HFF-Myc (cell line): ENCODE data around the gene IMPACT.

ENCODE experiments used
- DNase-seq: peaks from one replicate; pipeline ENCODE4 v3.0.0-alpha.2; 2011; ENCODE audit warnings: low read depth; ENCODE audit errors: extremely low read depth
- H3K4me3 ChIP-seq: replicated peaks from 2 replicates; pipeline ENCODE4 v1.5.1; 2011; ENCODE audit warnings: low read depth, mild to moderate bottlenecking, control low read depth, low read length
- CTCF ChIP-seq: IDR thresholded peaks from 2 replicates; pipeline ENCODE4 v1.5.1; 2012; ENCODE audit warnings: mild to moderate bottlenecking, low read depth, low read length, control low read depth; ENCODE audit errors: missing control alignments

Gene IMPACT

DNA sequence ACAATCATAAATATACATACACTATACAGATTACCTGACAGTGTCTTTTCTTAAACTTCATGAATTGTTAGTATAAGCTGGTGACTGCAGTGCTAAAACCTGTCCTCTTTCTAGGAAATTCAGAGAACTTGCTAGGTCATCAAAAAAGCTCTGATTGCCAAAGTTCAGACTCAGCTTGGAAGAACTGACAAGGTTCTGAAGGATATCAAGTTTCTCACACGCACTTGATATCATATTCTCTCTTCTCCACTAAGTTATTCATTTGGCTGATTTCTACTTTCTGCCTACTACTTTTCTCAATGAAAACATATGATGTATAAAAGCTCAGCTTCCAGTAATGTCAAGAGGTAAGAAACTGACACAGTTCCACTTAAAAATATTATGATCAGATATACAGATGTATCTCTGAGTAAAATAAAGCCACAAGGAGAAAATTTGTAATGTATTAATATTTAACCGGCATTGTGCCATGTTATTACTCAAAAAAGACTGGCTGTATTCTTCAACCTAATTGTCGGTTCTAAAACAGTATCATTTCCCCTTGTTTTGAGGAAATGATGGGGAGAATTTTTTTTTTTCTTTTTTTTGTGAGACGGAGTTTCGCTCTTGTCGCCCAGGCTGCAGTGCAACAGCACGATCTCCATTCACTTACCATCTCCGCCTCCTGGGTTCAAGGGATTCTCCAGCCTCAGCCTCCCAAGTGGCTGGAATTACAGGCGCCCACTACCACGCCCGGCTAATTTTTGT lies 31.2 kb upstream of the IMPACT start:
- peak overlapping the region; percentile 83 for H3K4me3 ChIP-seq
- TF ChIP-seq CTCF: no peak
- no peak for DNase-seq

- no peak for DNase-seq
- peak overlapping the region; percentile 83 for H3K4me3 ChIP-seq
- no peak for TF ChIP-seq CTCF
Observed at GRCh38 chr18:24396082-24396633, 30.3 kb upstream of the IMPACT start.

GRCh38 chr18:24397131-24397693 lies 29.3 kb upstream of the IMPACT start:
- DNase-seq: no peak
- TF ChIP-seq CTCF: no peak
- peak overlapping the region; percentile 83 for H3K4me3 ChIP-seq

DNA sequence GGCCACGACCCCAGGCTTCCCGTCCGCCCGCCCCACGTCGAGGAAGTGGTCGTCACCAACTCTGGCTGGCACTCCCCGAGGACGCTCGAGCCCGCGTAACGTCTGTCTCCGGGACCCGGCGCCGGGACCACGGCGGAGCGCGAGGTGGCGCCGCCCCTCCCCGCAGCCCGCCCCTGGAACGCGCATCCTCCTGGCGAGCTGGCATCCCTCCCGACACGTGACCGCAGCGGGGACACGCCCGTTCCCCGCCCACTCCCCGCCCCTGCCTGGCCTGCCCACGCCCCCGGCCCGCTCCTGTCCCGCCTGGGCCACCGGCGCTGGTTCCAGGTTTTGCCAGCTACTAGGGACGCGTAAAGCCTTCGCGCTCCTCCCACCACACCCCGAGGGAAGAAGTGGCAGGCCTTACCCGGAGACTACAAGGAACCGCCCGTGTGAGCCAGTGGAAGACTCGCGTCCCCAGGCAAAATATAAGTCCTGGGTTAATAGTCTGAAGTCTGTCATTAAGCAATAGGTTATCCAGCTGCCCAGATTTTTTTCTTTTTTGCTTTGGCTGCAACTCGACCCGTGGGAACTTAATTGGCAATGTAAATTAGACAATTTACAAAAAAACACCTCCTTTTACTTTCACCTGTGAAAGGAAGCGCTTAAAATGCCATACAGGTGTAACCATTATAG lies 28.6 kb upstream of the IMPACT start, which contains the start of gene OSBPL1A:
OSBPL1A (minus strand) TSS at position 131 of the 675 bp plus-strand sequence. CDS start 20,291 bp downstream, outside the sequence.
- no peak for TF ChIP-seq CTCF

DNA sequence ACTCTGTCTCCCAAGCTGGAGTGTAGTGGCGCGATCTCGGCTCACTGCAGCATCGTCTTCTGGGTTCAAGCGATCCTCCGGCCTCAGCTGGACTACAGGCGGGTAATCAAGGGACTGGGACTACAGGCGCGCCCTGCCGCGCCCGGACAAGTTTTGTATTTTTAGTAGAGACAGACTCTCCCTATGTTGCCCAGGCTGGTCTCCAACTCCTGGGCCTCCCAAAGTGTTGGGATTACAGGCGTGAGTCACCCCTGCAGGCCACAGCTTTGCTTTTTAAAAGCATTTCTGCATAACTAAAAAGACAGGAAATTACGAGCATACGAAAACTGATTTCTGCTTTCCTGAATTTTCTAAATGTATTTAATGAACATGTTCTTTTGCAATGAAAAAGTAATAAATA lies 27.9 kb upstream of the IMPACT start:
- DNase-seq: no peak
- no peak for TF ChIP-seq CTCF
- H3K4me3 ChIP-seq: peak overlapping the region; percentile 83

More for the DNA sequence above, 28.6 kb upstream of the IMPACT start, which contains the start of gene OSBPL1A:
- peak; percentile 84 for DNase-seq
- H3K4me3 ChIP-seq: peak within 1 kb of the TSS; percentile 83

DNA sequence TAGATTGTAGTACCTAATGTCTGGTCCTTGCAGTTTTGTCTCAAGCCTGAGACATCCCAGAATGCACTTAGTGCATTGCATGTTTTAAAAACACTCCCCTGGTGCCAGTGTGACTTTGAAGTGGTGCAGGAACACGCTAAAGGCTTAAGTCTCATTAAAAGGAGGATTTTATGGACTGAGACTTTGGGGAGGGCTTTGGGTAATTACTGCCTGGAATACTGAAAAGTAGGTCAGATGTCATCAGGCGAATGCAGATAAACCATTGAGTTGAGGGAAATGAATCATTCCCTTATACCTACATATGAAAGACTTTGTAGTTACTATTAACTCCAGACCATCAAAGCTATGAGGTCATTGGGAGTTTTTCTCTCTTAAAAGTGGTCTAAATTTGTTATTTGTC lies 25.9 kb upstream of the IMPACT start:
- no peak for TF ChIP-seq CTCF
- H3K4me3 ChIP-seq: no peak overlapping the region
- no peak for DNase-seq
